CD8-positive, alpha-beta memory T cell (primary cell): Measurements from ENCODE around the gene PPHLN1. TPM values are rescaled to one million over a fixed set of nuclear protein-coding genes. Genes with fewer than 3 reads are reported as not detected.
A peak's percentile ranks its signal among the peaks of the same experiment; 100 is the strongest.
"Not testable (repeated sequence)": the region's sequence is repeated elsewhere in the genome, so short reads cannot be mapped to it uniquely, and the experiment has no call there.

ENCODE experiments used
- CTCF ChIA-PET: fragments of 350-600 bp; sonication (Branson Sonifier 250); formaldehyde crosslinking; loops from one replicate; lab custom pipeline; 2021; ENCODE audit warnings: antibody characterized with exemption; lab: Charles Lee
- POLR2A ChIA-PET: fragments of 350-600 bp; sonication (Branson Sonifier 250); formaldehyde crosslinking; loops from one replicate; lab custom pipeline; 2021; ENCODE audit warnings: antibody characterized with exemption; lab: Charles Lee
- DNase-seq, 5 donors: peaks; one replicate each; pipeline versions ENCODE4 v3.0.0 to v3.0.0-alpha.2; 2020 to 2022; ENCODE audit warnings: mixed read lengths in 1 of 5
- H3K27ac ChIP-seq: one replicate; pipeline ENCODE4 v1.7.0; 2013; ENCODE audit warnings: low read depth, mild to moderate bottlenecking, low read length, moderate library complexity
- H3K27me3 ChIP-seq: 2 replicates; pipeline ENCODE4 v1.7.0; 2013; ENCODE audit warnings: low read length, mild to moderate bottlenecking; ENCODE audit not compliant: insufficient read depth, poor library complexity, severe bottlenecking
- H3K36me3 ChIP-seq: 2 replicates; pipeline ENCODE4 v1.7.0; 2013; ENCODE audit warnings: mild to moderate bottlenecking, low read length, moderate library complexity; ENCODE audit not compliant: insufficient read depth
- H3K4me1 ChIP-seq: 2 replicates; pipeline ENCODE4 v1.7.0; 2013; ENCODE audit warnings: mild to moderate bottlenecking, low read length, moderate library complexity; ENCODE audit not compliant: insufficient read depth
- H3K4me3 ChIP-seq: 2 replicates; pipeline ENCODE4 v1.7.0; 2013; ENCODE audit warnings: mild to moderate bottlenecking, low read length
- H3K9me3 ChIP-seq: 2 replicates; pipeline ENCODE4 v1.7.0; 2013; ENCODE audit warnings: mild to moderate bottlenecking, low read length
- H3K27ac Mint-ChIP-seq, 8 donors: one replicate each; pipeline ENCODE4 v1.8.0; 2020 to 2021; ENCODE audit warnings: mixed read lengths in 8 of 8, mild to moderate bottlenecking in 6 of 8, inconsistent platforms in 3 of 8, moderate library complexity in 3 of 8
- H3K27me3 Mint-ChIP-seq, 2 donors: one replicate each; pipeline ENCODE4 v1.8.0; 2020 to 2021; ENCODE audit warnings: mixed read lengths in 2 of 2, mild to moderate bottlenecking in 1 of 2, moderate library complexity in 1 of 2
- H3K36me3 Mint-ChIP-seq, 3 donors: one replicate each; pipeline ENCODE4 v1.8.0; 2020 to 2021; ENCODE audit warnings: mixed read lengths in 3 of 3, inconsistent platforms in 1 of 3, mild to moderate bottlenecking in 1 of 3
- H3K4me1 Mint-ChIP-seq, 3 donors: one replicate each; pipeline ENCODE4 v1.8.0; 2020 to 2021; ENCODE audit warnings: mixed read lengths in 3 of 3, inconsistent platforms in 1 of 3, mild to moderate bottlenecking in 1 of 3
- H3K4me3 Mint-ChIP-seq, 7 donors: one replicate each; pipeline ENCODE4 v1.8.0; 2020 to 2021; ENCODE audit warnings: mixed read lengths in 7 of 7, mild to moderate bottlenecking in 6 of 7, moderate library complexity in 4 of 7, inconsistent platforms in 2 of 7
- H3K9me3 Mint-ChIP-seq, 5 donors: one replicate each; pipeline ENCODE4 v1.8.0; 2020 to 2022; ENCODE audit warnings: mixed read lengths in 5 of 5, mild to moderate bottlenecking in 3 of 5, moderate library complexity in 2 of 5, inconsistent platforms in 1 of 5
- polyA plus RNA-seq: library from polyadenylated mRNA; unstranded; fragments of 300-500 nt; fragmentation: Illumina TruSeq; gene quantifications from one replicate; pipeline ENCODE4 v1.2.3, GENCODE V29; 2021
- total RNA-seq, 2 experiments: library from RNA; stranded (reverse); gene quantifications; one replicate each; pipeline ENCODE4 v1.2.3, GENCODE V29; 2021

Gene PPHLN1
- total and polyA plus RNA-seq, 3 experiments from 2014 or later = 75.8 to 151 (median 76.3) TPM

GRCh38 chr12:42342028-42342427, 16.1 kb downstream of the PPHLN1 start:
- no peak for DNase-seq
- Histone ChIP-seq H3K9me3 (no peaks in the 10 kb centered on the region), H3K4me1 (peaks cover 17% of the 10 kb centered on the region), H3K4me3 (no peak overlapping the region), H3K36me3 (peaks cover 4% of the 10 kb centered on the region), H3K27me3 (no peaks in the 10 kb centered on the region), H3K27ac (no peak overlapping the region)
- CTCF ChIA-PET = no interaction called here
- H3K9me3 Mint-ChIP-seq = no peaks in the 10 kb centered on the region
- no peaks in the 10 kb centered on the region for H3K27me3 Mint-ChIP-seq
- no peak overlapping the region for H3K4me3 Mint-ChIP-seq
- POLR2A ChIA-PET = no interaction called here
- H3K4me1 Mint-ChIP-seq = peaks cover 55 to 71% (median 71%) of the 10 kb centered on the region in 3 donors
- H3K27ac Mint-ChIP-seq = peak overlapping the region in 1 of 8 donors; percentile 54
- peaks cover 0 to 52% (median 11%) of the 10 kb centered on the region in 3 donors for H3K36me3 Mint-ChIP-seq

- Histone ChIP-seq H3K27ac (no peak overlapping the region), H3K27me3 (no peaks in the 10 kb centered on the region), H3K9me3 (no peaks in the 10 kb centered on the region), H3K4me1 (peaks cover 17% of the 10 kb centered on the region), H3K36me3 (peaks cover 4% of the 10 kb centered on the region), H3K4me3 (no peak overlapping the region)
- Mint-ChIP-seq H3K36me3 (peaks cover 0 to 49% (median 8%) of the 10 kb centered on the region in 3 donors), H3K27ac (peak overlapping the region in 1 of 8 donors; percentile 43), H3K4me3 (no peak overlapping the region), H3K27me3 (no peaks in the 10 kb centered on the region), H3K9me3 (no peaks in the 10 kb centered on the region), H3K4me1 (peaks cover 52 to 75% (median 66%) of the 10 kb centered on the region in 3 donors)
- CTCF ChIA-PET = interaction anchor here (0.8 kb wide), 1 partner anchor 12 kb away, joined by 3 read pairs; no protein-coding TSS in a partner anchor
- DNase-seq = no peak
- POLR2A ChIA-PET = no interaction called here
These were observed 17.8 kb downstream of the PPHLN1 start for GRCh38 chr12:42343721-42344120.

GRCh38 chr12:42346403-42347002, 20.5 kb downstream of the PPHLN1 start:
- Mint-ChIP-seq H3K36me3 (peaks cover 0 to 44% (median 4%) of the 10 kb centered on the region in 3 donors), H3K27ac (peak overlapping the region in 1 of 8 donors; percentile 21), H3K27me3 (no peaks in the 10 kb centered on the region), H3K4me1 (peaks cover 42 to 68% (median 57%) of the 10 kb centered on the region in 3 donors), H3K4me3 (no peak overlapping the region), H3K9me3 (no peaks in the 10 kb centered on the region)
- H3K36me3 ChIP-seq = peaks cover 4% of the 10 kb centered on the region
- ChIA-PET CTCF (no interaction called here), POLR2A (no interaction called here)
- no peak for DNase-seq
- peaks cover 11% of the 10 kb centered on the region for H3K4me1 ChIP-seq
- no peak overlapping the region for H3K27ac ChIP-seq
- no peaks in the 10 kb centered on the region for H3K9me3 ChIP-seq
- H3K27me3 ChIP-seq = no peaks in the 10 kb centered on the region
- H3K4me3 ChIP-seq = no peak overlapping the region

- H3K27ac Mint-ChIP-seq = peak overlapping the region in 2 of 8 donors; percentile 32 to 33
- POLR2A ChIA-PET, H3K27me3 ChIP-seq, H3K9me3 ChIP-seq, H3K27ac ChIP-seq, H3K4me1 ChIP-seq, H3K36me3 ChIP-seq, H3K4me3 ChIP-seq, H3K4me3 Mint-ChIP-seq, H3K27me3 Mint-ChIP-seq, H3K9me3 Mint-ChIP-seq, DNase-seq: not testable (repeated sequence)
- peaks cover 23 to 43% (median 30%) of the 10 kb centered on the region in 3 donors for H3K4me1 Mint-ChIP-seq
- CTCF ChIA-PET = interaction anchor here (1.3 to 1.5 kb wide), 2 partner anchors 21 to 23 kb away, joined by 3 to 6 read pairs; no protein-coding TSS in a partner anchor
- peaks cover 0 to 44% (median 4%) of the 10 kb centered on the region in 3 donors for H3K36me3 Mint-ChIP-seq
These were observed 23.4 kb downstream of the PPHLN1 start for GRCh38 chr12:42349119-42350020.

GRCh38 chr12:42350021-42350407, 24.0 kb downstream of the PPHLN1 start:
- H3K27me3 ChIP-seq, H3K27ac Mint-ChIP-seq, POLR2A ChIA-PET, H3K9me3 ChIP-seq, H3K9me3 Mint-ChIP-seq, DNase-seq, CTCF ChIA-PET, H3K36me3 ChIP-seq, H3K27me3 Mint-ChIP-seq, H3K27ac ChIP-seq, H3K4me3 Mint-ChIP-seq, H3K4me1 ChIP-seq, H3K4me3 ChIP-seq: not testable (repeated sequence)
- Mint-ChIP-seq H3K4me1 (peaks cover 22 to 40% (median 24%) of the 10 kb centered on the region in 3 donors), H3K36me3 (peaks cover 0 to 48% (median 4%) of the 10 kb centered on the region in 3 donors)

- no peak for DNase-seq
- no peaks in the 10 kb centered on the region for H3K9me3 Mint-ChIP-seq
These were observed 30.4 kb downstream of the PPHLN1 start for GRCh38 chr12:42356344-42356743.

GRCh38 chr12:42360747-42361403, 34.9 kb downstream of the PPHLN1 start:
- H3K27me3 Mint-ChIP-seq = no peaks in the 10 kb centered on the region
- peaks cover 0 to 50% (median 13%) of the 10 kb centered on the region in 3 donors for H3K36me3 Mint-ChIP-seq
- Histone ChIP-seq H3K36me3 (peaks cover 12% of the 10 kb centered on the region), H3K4me1 (no peaks in the 10 kb centered on the region), H3K4me3 (no peak overlapping the region), H3K27me3 (no peaks in the 10 kb centered on the region), H3K27ac (no peak overlapping the region), H3K9me3 (no peaks in the 10 kb centered on the region)
- no peaks in the 10 kb centered on the region for H3K9me3 Mint-ChIP-seq
- H3K27ac Mint-ChIP-seq = peak overlapping the region in 2 of 8 donors; percentile 13 to 61
- ChIA-PET POLR2A (no interaction called here), CTCF (no interaction called here)
- peaks cover 37 to 59% (median 48%) of the 10 kb centered on the region in 3 donors for H3K4me1 Mint-ChIP-seq
- no peak overlapping the region for H3K4me3 Mint-ChIP-seq
- DNase-seq = no peak

More at GRCh38 chr12:42356344-42356743, 30.4 kb downstream of the PPHLN1 start:
- Mint-ChIP-seq H3K36me3 (peaks cover 0 to 60% (median 12%) of the 10 kb centered on the region in 3 donors), H3K4me1 (peaks cover 22 to 32% (median 26%) of the 10 kb centered on the region in 3 donors), H3K4me3 (no peak overlapping the region), H3K27me3 (no peaks in the 10 kb centered on the region), H3K27ac (peak overlapping the region in 2 of 8 donors; percentile 0 to 32)
- Histone ChIP-seq H3K9me3 (no peaks in the 10 kb centered on the region), H3K36me3 (peaks cover 9% of the 10 kb centered on the region), H3K4me3 (no peak overlapping the region), H3K27ac (no peak overlapping the region), H3K27me3 (no peaks in the 10 kb centered on the region), H3K4me1 (no peaks in the 10 kb centered on the region)
- POLR2A ChIA-PET = no interaction called here
- CTCF ChIA-PET = interaction anchor here (0.8 kb wide), 1 partner anchor 15 kb away, joined by 3 read pairs; no protein-coding TSS in a partner anchor
